Upper lobe of left lung (tissue), 6 donors: ENCODE results near the gene SPG11. TPM values are rescaled to one million over a fixed set of nuclear protein-coding genes. Genes with fewer than 3 reads are reported as not detected.

Experiments used
- ATAC-seq, 2 donors: fragments of 200-7000 bp; cut with Tn5 transposase; one replicate each; pipeline ENCODE4 v1.9.1; 2022; ENCODE audit warnings: mild to moderate bottlenecking in 2 of 2, moderate library complexity in 2 of 2; ENCODE audit not compliant: low FRiP score in 2 of 2
- DNase-seq, 2 donors: peaks; one replicate each; pipeline ENCODE4 v3.0.0-alpha.2; 2019 to 2020
- H3K27ac ChIP-seq, 4 donors: fragments of 200-600 bp; sonication (generic); one replicate each; pipeline ENCODE4 v1.5.1; 2016 to 2019
- H3K27me3 ChIP-seq, 4 donors: fragments of 200-600 bp; sonication (generic); one replicate each; pipeline ENCODE4 v1.5.1; 2017 to 2019
- H3K36me3 ChIP-seq, 4 donors: fragments of 200-600 bp; sonication (generic); one replicate each; pipeline ENCODE4 v1.5.1; 2016 to 2019
- H3K4me1 ChIP-seq, 4 donors: fragments of 200-600 bp; sonication (generic); one replicate each; pipeline ENCODE4 v1.5.1; 2018 to 2019
- H3K4me3 ChIP-seq, 4 donors: fragments of 200-600 bp; sonication (generic); one replicate each; pipeline ENCODE4 v1.5.1; 2017 to 2019; ENCODE audit warnings: mild to moderate bottlenecking in 2 of 4, moderate library complexity in 1 of 4
- H3K9me3 ChIP-seq, 4 donors: fragments of 200-600 bp; sonication (generic); one replicate each; pipeline ENCODE4 v1.5.1; 2018 to 2019
- EP300 ChIP-seq, 4 donors: sonication (generic); formaldehyde crosslinking; IDR thresholded peaks; one replicate each; pipeline ENCODE4 v1.5.1; 2017; ENCODE audit warnings: antibody characterized with exemption in 4 of 4, control low read depth in 2 of 4
- POLR2A ChIP-seq, 4 donors: fragments of 450-650 bp; IDR thresholded peaks; one replicate each; pipeline ENCODE4 v1.5.1; 2016 to 2017; ENCODE audit warnings: antibody characterized with exemption in 4 of 4, mild to moderate bottlenecking in 2 of 4
- POLR2AphosphoS5 ChIP-seq, 2 donors: sonication (generic); formaldehyde crosslinking; IDR thresholded peaks; one replicate each; pipeline ENCODE4 v1.5.1; 2017; ENCODE audit warnings: antibody characterized with exemption in 2 of 2
- WGBS, 2 donors: methylation state at CpG; one replicate each; pipeline ENCODE4 v1.1.5; 2017 to 2018; 5-methylcytosine and 5-hydroxymethylcytosine counted together
- total RNA-seq, 6 donors: library from RNA; depleted of rRNA in 4 of 6; stranded (reverse); fragments of >200 nt in 4 of 6; gene quantifications; one replicate each; pipeline versions ENCODE4 v1.1.0 to v1.2.1, GENCODE V29; 2016 to 2021
- TF ChIP-seq, protein P1 (sequence below), 6 experiments: fragments of 450-650 bp in 4 of 6; fragments of 200-600 bp in 2 of 6; sonication (generic) in 2 of 6; IDR thresholded peaks; one replicate each; pipeline ENCODE4 v1.5.1; 2016 to 2019; ENCODE audit warnings: antibody characterized with exemption in 6 of 6
- donor health status: DM: no; HTN: no; CAD: no; lungs with moderate emphysema.
- donor health status: DM: no; HTN: yes; CAD: no; lungs with severe emphysema.

The SPG11 gene
- total RNA-seq, 6 donors from 2014 or later, result 81.6 to 161 (median 97.4) TPM

GRCh38 chr15:44623178-44623577, 40.3 kb downstream of the SPG11 start:
- Histone ChIP-seq H3K4me3 (no peak overlapping the region), H3K4me1 (no peaks in the 10 kb centered on the region), H3K36me3 (peaks cover 9 to 97% (median 59%) of the 10 kb centered on the region in 4 donors), H3K27me3 (no peaks in the 10 kb centered on the region), H3K27ac (no peak overlapping the region), H3K9me3 (no peaks in the 10 kb centered on the region)
- TF ChIP-seq POLR2A (IDR thresholded peaks at IDR 0.05), result no peak
- no peak for TF ChIP-seq POLR2AphosphoS5 (IDR thresholded peaks at IDR 0.05)
- TF ChIP-seq, protein P1, sequence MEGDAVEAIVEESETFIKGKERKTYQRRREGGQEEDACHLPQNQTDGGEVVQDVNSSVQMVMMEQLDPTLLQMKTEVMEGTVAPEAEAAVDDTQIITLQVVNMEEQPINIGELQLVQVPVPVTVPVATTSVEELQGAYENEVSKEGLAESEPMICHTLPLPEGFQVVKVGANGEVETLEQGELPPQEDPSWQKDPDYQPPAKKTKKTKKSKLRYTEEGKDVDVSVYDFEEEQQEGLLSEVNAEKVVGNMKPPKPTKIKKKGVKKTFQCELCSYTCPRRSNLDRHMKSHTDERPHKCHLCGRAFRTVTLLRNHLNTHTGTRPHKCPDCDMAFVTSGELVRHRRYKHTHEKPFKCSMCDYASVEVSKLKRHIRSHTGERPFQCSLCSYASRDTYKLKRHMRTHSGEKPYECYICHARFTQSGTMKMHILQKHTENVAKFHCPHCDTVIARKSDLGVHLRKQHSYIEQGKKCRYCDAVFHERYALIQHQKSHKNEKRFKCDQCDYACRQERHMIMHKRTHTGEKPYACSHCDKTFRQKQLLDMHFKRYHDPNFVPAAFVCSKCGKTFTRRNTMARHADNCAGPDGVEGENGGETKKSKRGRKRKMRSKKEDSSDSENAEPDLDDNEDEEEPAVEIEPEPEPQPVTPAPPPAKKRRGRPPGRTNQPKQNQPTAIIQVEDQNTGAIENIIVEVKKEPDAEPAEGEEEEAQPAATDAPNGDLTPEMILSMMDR (IDR thresholded peaks at IDR 0.05), result no peak
- TF ChIP-seq EP300 (IDR thresholded peaks at IDR 0.05), result no peak
- no peak for ATAC-seq
- DNase-seq, result no peak

DNA sequence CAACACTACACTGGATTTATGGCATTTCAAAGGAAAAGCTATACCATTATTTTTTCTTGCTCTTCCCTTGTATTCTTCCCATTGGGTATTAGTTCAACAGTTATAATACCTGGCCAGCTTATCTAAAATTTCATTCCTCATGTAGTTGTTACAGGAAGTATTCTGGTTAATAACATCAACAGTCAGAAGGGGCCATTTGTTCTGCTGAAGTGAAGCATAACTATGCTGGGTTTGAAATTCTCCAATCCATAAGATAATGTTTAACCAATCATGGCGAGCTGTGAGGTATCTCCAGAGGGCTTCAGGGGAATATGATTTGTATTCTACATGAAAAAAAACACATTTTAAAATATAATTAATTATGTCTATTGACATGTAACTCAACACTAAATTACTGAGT, 43.4 kb downstream of the SPG11 start:
- DNase-seq (no peak), ATAC-seq (no peak)
- Histone ChIP-seq H3K9me3 (no peaks in the 10 kb centered on the region), H3K27me3 (no peaks in the 10 kb centered on the region), H3K36me3 (peaks cover 12 to 97% (median 55%) of the 10 kb centered on the region in 4 donors), H3K4me1 (no peaks in the 10 kb centered on the region), H3K27ac (no peak overlapping the region), H3K4me3 (no peak overlapping the region)
- TF ChIP-seq, protein P1 (IDR thresholded peaks at IDR 0.05), result no peak
- TF ChIP-seq POLR2AphosphoS5 (IDR thresholded peaks at IDR 0.05) (no peak), EP300 (IDR thresholded peaks at IDR 0.05) (no peak), POLR2A (IDR thresholded peaks at IDR 0.05) (no peak)
- 94 to 100% methylated on average over 1 of the region's 1 CpG for WGBS, 2 donors

DNA sequence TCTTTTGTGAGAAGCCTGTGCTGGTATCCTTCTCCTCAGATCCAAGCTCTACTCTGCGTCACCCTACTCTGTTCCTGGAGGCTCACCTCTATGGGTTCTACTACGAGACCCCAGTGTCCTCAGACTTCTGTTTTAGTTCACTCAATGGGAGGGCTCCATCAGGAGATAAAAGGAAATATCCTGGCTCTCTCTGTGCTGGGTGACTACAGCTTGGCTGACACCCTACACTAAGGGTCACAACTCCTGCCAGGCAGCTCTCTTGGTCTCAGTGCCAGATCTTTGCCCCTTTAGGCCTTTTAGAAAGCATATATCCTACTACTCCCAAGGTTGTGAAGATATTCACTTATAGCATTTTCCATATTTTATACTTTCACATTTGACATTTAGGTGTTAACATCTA, 46.5 kb downstream of the SPG11 start:
- Histone ChIP-seq H3K9me3 (no peaks in the 10 kb centered on the region), H3K4me1 (no peaks in the 10 kb centered on the region), H3K27ac (no peak overlapping the region), H3K27me3 (no peaks in the 10 kb centered on the region), H3K36me3 (peaks cover 22 to 97% (median 58%) of the 10 kb centered on the region in 4 donors), H3K4me3 (no peak overlapping the region)
- TF ChIP-seq, protein P1 (IDR thresholded peaks at IDR 0.05), result no peak
- TF ChIP-seq POLR2A (IDR thresholded peaks at IDR 0.05) (no peak), POLR2AphosphoS5 (IDR thresholded peaks at IDR 0.05) (no peak), EP300 (IDR thresholded peaks at IDR 0.05) (no peak)
- ATAC-seq, result no peak
- no peak for DNase-seq
- WGBS, 2 donors, result 95 to 98% methylated on average over 2 of the region's 2 CpGs

DNA sequence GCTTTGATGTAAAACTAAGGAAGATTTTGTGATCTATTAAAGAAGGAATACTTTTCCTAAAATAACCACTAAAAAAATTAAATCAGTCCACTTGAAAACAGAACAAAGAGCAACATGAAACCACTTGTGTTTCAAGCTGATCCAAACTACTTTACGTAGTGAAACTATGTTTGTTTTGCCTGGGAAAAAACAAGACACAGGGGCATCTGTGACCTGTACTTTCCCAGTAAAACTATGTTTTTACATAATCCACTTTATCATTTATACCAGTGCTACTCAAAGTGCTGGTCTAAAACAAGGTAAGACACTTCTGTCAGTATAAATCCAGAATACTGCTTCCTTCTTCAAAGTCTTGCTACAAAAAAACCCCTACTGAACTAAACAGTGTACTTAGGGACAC, 56.7 kb downstream of the SPG11 start:
- no peaks in the 10 kb centered on the region for H3K9me3 ChIP-seq
- ATAC-seq, result no peak
- H3K4me1 ChIP-seq, result no peaks in the 10 kb centered on the region
- peaks cover 17 to 97% (median 41%) of the 10 kb centered on the region in 4 donors for H3K36me3 ChIP-seq
- no peak overlapping the region for H3K4me3 ChIP-seq
- no peak for DNase-seq
- no peaks in the 10 kb centered on the region for H3K27me3 ChIP-seq
- no peak overlapping the region for H3K27ac ChIP-seq
- no peak for TF ChIP-seq POLR2AphosphoS5 (IDR thresholded peaks at IDR 0.05)
- TF ChIP-seq POLR2A (IDR thresholded peaks at IDR 0.05), result no peak
- TF ChIP-seq, protein P1 (IDR thresholded peaks at IDR 0.05), result no peak
- no peak for TF ChIP-seq EP300 (IDR thresholded peaks at IDR 0.05)
- WGBS, 2 donors, result 76 to 77% methylated on average over 1 of the region's 1 CpG

DNA sequence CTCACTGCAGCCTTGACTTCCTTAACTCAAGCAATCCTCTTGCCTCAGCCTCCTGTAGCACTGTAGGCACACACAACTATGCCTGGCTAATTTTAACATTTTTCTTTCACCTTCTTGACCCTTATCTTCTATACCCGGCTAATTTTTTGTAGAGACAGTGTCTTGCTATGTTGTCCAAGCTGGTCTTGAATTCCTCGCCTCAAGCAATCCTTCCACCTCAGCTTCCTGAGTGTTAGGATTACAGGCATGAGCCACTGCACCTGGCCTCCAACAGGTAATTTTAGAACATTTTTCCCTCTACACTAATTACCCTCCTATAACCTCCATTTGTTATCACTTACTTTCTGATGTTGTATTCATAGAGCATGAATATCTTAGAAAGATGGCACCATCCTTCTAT, 60.3 kb downstream of the SPG11 start:
- no peak overlapping the region for H3K27ac ChIP-seq
- no peak for DNase-seq
- peaks cover 14 to 94% (median 46%) of the 10 kb centered on the region in 4 donors for H3K36me3 ChIP-seq
- no peaks in the 10 kb centered on the region for H3K27me3 ChIP-seq
- 98 to 100% methylated on average over 2 of the region's 2 CpGs for WGBS, 2 donors
- no peaks in the 10 kb centered on the region for H3K9me3 ChIP-seq
- ATAC-seq, result no peak
- no peak overlapping the region for H3K4me3 ChIP-seq
- peaks cover 0 to 6% (median 0%) of the 10 kb centered on the region in 4 donors for H3K4me1 ChIP-seq
- TF ChIP-seq POLR2A (IDR thresholded peaks at IDR 0.05) (no peak), EP300 (IDR thresholded peaks at IDR 0.05) (no peak), POLR2AphosphoS5 (IDR thresholded peaks at IDR 0.05) (no peak)
- TF ChIP-seq, protein P1 (IDR thresholded peaks at IDR 0.05), result no peak
